ENCODE data around the gene SHC2.

GRCh38 chr19:374183-374885 is 86.5 kb downstream of the SHC2 start:
- no peak for TF ChIP-seq EZH2 (IDR thresholded peaks at IDR 0.05; ENCODE audit: low read length, missing control alignments)
- no peak for TF ChIP-seq CTCF (conservative IDR thresholded peaks at IDR 0.05 in 1 of 2, IDR thresholded peaks at IDR 0.05 in 1 of 2; ENCODE audit: low read depth in 1 of 2, low read length in 2 of 2)
